Osteoblast (primary cell): ENCODE results near the gene HCN1. TPM values are rescaled to one million over a fixed set of nuclear protein-coding genes. Genes with fewer than 3 reads are reported as not detected.
"Not testable (repeated sequence)": the region's sequence is repeated elsewhere in the genome, so short reads cannot be mapped to it uniquely, and the experiment has no call there.

Experiments
- DNase-seq: peaks from one replicate; pipeline ENCODE4 v3.0.0; 2011; ENCODE audit warnings: low spot score, mixed read lengths; ENCODE audit not compliant: insufficient read length; ENCODE audit errors: missing footprints
- H2AFZ ChIP-seq: 2 replicates; pipeline ENCODE4 v1.6.0; 2011; ENCODE audit warnings: mild to moderate bottlenecking, low read length
- H3K27ac ChIP-seq: 2 replicates; pipeline ENCODE4 v1.5.1; 2011; ENCODE audit warnings: mild to moderate bottlenecking, low read depth, low read length, moderate library complexity
- H3K27me3 ChIP-seq: 2 replicates; pipeline ENCODE4 v1.6.0; 2012; ENCODE audit warnings: mild to moderate bottlenecking, control low read depth, inconsistent platforms, low read length, moderate library complexity; ENCODE audit not compliant: insufficient read depth
- H3K36me3 ChIP-seq: 2 replicates; pipeline ENCODE4 v1.5.1; 2011; ENCODE audit warnings: mild to moderate bottlenecking, low read length, control low read depth, moderate library complexity; ENCODE audit not compliant: insufficient read depth
- H3K4me1 ChIP-seq: 2 replicates; pipeline ENCODE4 v1.5.1; 2011; ENCODE audit warnings: mild to moderate bottlenecking, low read length, control low read depth, moderate library complexity; ENCODE audit not compliant: insufficient read depth
- H3K4me2 ChIP-seq: 2 replicates; pipeline ENCODE4 v1.6.0; 2011; ENCODE audit warnings: mild to moderate bottlenecking, low read length; ENCODE audit not compliant: insufficient read depth
- H3K4me3 ChIP-seq: fragments of 200-600 bp; sonication (generic); 3 replicates; pipeline ENCODE4 v1.5.1; 2012; ENCODE audit warnings: mild to moderate bottlenecking, low read length, inconsistent platforms; ENCODE audit not compliant: insufficient read depth
- H3K79me2 ChIP-seq: 2 replicates; pipeline ENCODE4 v1.6.0; 2012; ENCODE audit warnings: mild to moderate bottlenecking, low read length, control low read depth, inconsistent platforms; ENCODE audit not compliant: insufficient read depth
- H3K9me3 ChIP-seq: 2 replicates; pipeline ENCODE4 v1.5.1; 2011; ENCODE audit warnings: low read depth, low read length, control low read depth
- H4K20me1 ChIP-seq: 2 replicates; pipeline ENCODE4 v1.6.0; 2012; ENCODE audit warnings: mild to moderate bottlenecking, low read length, control low read depth; ENCODE audit not compliant: insufficient read depth
- CTCF ChIP-seq: IDR thresholded peaks from 2 replicates; pipeline ENCODE4 v1.5.1; 2011; ENCODE audit warnings: mild to moderate bottlenecking, low read depth, low read length, moderate library complexity; ENCODE audit errors: extremely low read depth
- total RNA-seq: library from RNA; depleted of rRNA; stranded (reverse); fragments of >200 nt; gene quantifications from 2 replicates; pipeline ENCODE4 v1.2.3, GENCODE V29; 2012

Gene HCN1
- total RNA-seq, 1 donor, result not detected

DNA sequence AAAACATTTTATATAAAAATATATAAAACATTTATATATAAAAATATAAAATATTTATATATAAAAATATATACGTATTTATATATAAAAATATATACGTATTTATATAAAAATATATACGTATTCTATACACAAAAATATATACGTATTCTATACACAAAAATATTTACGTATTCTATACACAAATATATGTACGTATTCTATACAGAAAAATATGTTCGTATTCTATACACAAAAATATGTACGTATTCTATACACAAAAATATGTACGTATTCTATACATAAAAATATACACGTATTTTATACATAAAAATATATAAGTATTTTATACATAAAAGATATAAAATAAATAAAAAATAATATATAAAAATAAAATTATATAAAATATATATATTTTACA, 323.6 kb downstream of the HCN1 start:
- Histone ChIP-seq H3K27ac (no peak overlapping the region), H2AFZ (no peak overlapping the region), H3K4me2 (no peak overlapping the region), H3K9me3 (no peaks in the 10 kb centered on the region), H3K79me2 (no peaks in the 10 kb centered on the region), H4K20me1 (no peaks in the 10 kb centered on the region), H3K36me3 (no peaks in the 10 kb centered on the region), H3K4me3 (no peak overlapping the region), H3K4me1 (no peaks in the 10 kb centered on the region), H3K27me3 (no peaks in the 10 kb centered on the region)
- no peak for DNase-seq
- TF ChIP-seq CTCF, result no peak

GRCh38 chr5:45371423-45371822, 324.8 kb downstream of the HCN1 start:
- H3K4me3 ChIP-seq, H2AFZ ChIP-seq, H3K79me2 ChIP-seq, H3K4me1 ChIP-seq, H3K27me3 ChIP-seq, DNase-seq, H3K27ac ChIP-seq, H3K9me3 ChIP-seq, H4K20me1 ChIP-seq, H3K36me3 ChIP-seq, H3K4me2 ChIP-seq: not testable (repeated sequence)

GRCh38 chr5:45355189-45355992, 340.8 kb downstream of the HCN1 start:
- no peaks in the 10 kb centered on the region for H4K20me1 ChIP-seq
- no peaks in the 10 kb centered on the region for H3K4me1 ChIP-seq
- H3K36me3 ChIP-seq, result no peaks in the 10 kb centered on the region
- no peak overlapping the region for H3K4me2 ChIP-seq
- H2AFZ ChIP-seq, result no peak overlapping the region
- no peaks in the 10 kb centered on the region for H3K79me2 ChIP-seq
- no peak for TF ChIP-seq CTCF
- H3K27me3 ChIP-seq, result no peaks in the 10 kb centered on the region
- no peak overlapping the region for H3K4me3 ChIP-seq
- H3K9me3 ChIP-seq, result no peaks in the 10 kb centered on the region
- no peak for DNase-seq
- no peak overlapping the region for H3K27ac ChIP-seq

DNA sequence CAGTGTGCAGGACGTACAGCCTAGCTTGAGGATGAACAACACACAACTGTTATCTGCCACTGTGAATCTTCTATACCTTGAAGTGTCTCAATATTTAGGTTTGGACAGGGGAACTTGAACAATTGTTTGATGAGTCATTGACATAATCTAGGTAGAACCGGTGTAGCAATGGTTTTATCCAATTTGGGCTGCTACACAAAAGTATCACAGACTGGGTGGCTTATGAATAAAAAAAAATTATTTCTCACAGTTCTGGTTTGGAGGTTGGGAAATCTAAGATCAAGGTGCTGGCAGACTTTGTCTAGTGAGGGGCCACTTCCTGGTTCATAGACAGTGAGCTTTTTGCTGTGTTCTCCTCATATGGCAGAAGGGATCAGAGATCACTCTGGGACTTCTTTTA, 359.7 kb downstream of the HCN1 start:
- H3K9me3 ChIP-seq, result no peaks in the 10 kb centered on the region
- no peak overlapping the region for H3K4me3 ChIP-seq
- TF ChIP-seq CTCF, result no peak
- H2AFZ ChIP-seq, result no peak overlapping the region
- DNase-seq, result no peak
- no peak overlapping the region for H3K27ac ChIP-seq
- no peak overlapping the region for H3K4me2 ChIP-seq
- H4K20me1 ChIP-seq, result no peaks in the 10 kb centered on the region
- no peaks in the 10 kb centered on the region for H3K4me1 ChIP-seq
- no peaks in the 10 kb centered on the region for H3K27me3 ChIP-seq
- no peaks in the 10 kb centered on the region for H3K36me3 ChIP-seq
- H3K79me2 ChIP-seq, result no peaks in the 10 kb centered on the region
